Adrenal gland (tissue), 5 donors: ENCODE data around the gene STIM2.

Experiments
- POLR2A ChIP-seq, 2 donors: fragments of 450-650 bp; IDR thresholded peaks; one replicate each; pipeline ENCODE4 v1.6.1; 2017; ENCODE audit warnings: antibody characterized with exemption in 2 of 2, mild to moderate bottlenecking in 2 of 2, moderate library complexity in 1 of 2
- TF ChIP-seq, protein P1 (sequence below), 6 experiments: fragments of 450-650 bp in 4 of 6; fragments of 200-600 bp in 2 of 6; sonication (generic) in 1 of 6; IDR thresholded peaks; 1 replicate in 5 of 6; 2 replicates in 1 of 6; pipeline versions ENCODE4 v1.5.1 to v1.8.0; 2016 to 2021; ENCODE audit warnings: antibody characterized with exemption in 6 of 6, mild to moderate bottlenecking in 2 of 6, moderate library complexity in 1 of 6
- donor health status: DM: no; HTN: no; CAD: no.

DNA sequence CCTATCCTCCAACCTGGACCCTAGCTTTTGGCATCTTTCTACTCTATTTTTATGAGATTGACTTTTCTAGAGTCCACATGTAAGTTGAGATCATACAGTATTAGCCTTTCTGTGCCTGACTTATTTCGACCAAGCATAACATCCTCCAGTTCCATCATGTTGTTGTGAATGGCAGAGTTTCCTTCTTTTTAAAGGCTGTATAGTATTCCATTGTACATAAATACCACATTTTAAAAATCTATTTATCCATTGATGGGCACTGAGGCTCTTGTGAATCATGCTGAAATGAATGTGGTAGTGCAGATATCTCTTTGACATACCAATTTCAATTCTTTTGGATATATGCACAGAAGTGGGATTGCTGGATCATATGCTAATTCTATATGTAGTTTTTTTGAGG, 40.3 kb upstream of the STIM2 start:
- TF ChIP-seq POLR2A (IDR thresholded peaks at IDR 0.05), result no peak
- TF ChIP-seq, protein P1, sequence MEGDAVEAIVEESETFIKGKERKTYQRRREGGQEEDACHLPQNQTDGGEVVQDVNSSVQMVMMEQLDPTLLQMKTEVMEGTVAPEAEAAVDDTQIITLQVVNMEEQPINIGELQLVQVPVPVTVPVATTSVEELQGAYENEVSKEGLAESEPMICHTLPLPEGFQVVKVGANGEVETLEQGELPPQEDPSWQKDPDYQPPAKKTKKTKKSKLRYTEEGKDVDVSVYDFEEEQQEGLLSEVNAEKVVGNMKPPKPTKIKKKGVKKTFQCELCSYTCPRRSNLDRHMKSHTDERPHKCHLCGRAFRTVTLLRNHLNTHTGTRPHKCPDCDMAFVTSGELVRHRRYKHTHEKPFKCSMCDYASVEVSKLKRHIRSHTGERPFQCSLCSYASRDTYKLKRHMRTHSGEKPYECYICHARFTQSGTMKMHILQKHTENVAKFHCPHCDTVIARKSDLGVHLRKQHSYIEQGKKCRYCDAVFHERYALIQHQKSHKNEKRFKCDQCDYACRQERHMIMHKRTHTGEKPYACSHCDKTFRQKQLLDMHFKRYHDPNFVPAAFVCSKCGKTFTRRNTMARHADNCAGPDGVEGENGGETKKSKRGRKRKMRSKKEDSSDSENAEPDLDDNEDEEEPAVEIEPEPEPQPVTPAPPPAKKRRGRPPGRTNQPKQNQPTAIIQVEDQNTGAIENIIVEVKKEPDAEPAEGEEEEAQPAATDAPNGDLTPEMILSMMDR (IDR thresholded peaks at IDR 0.05), result no peak
